Colon (tissue), 2 donors: ENCODE data around the gene DIS3L2.
"Not testable (repeated sequence)": the region's sequence is repeated elsewhere in the genome, so short reads cannot be mapped to it uniquely, and the experiment has no call there.

Experiments used
- FAIRE-seq: peaks from 2 replicates; lab custom pipeline; 2012; peaks lifted over from hg19 to GRCh38; lab: Jason Lieb, UNC
- donor health status: control.
- donor health status: control.

Gene DIS3L2

GRCh38 chr2:232324778-232325177 is 363.3 kb downstream of the DIS3L2 start:
- no peak for FAIRE-seq

GRCh38 chr2:232325324-232326273 is 364.1 kb downstream of the DIS3L2 start:
- no peak for FAIRE-seq

DNA sequence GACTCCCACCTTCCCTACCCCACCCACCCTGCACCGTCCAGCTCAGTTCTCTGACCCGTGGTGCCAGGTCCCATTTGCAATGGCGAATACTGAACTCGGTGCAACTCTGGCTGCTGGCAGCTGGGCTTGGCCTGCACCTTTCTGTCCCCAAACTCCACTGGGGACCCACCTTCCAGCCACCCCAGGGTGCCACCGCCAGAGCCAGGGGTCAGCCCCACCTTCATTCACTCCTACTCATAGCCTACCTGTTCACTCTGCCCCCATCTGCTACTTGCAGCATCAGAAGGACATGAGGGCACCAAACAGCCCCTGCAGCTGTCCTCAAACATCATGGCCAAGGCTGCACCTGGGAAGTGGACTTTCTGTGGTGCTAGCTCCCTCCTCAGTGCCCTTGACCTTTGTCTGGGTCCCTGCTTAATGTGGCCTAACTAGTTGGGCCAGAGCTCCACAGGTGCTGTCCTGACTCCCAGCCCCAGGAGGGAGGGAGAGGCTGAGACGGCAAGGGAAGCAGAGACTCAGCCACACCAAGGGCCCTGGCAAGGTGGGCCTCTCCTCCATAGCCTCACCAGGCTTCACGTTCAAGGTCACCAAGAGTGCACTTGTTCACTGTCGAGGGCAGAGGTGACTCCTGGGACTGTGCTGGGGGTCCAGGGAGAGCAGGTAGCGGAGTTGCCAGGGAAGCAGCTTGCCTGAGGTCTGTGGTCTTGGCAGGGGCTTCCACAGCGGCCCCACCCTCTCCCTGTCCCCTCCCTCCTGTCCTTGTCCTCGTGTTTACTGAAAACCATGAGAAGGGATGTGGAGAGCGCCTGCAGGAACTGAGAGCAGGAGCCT is 365.0 kb downstream of the DIS3L2 start:
- FAIRE-seq: not testable (repeated sequence)

- no peak for FAIRE-seq
These were observed 365.9 kb downstream of the DIS3L2 start for GRCh38 chr2:232327105-232328031.

- no peak for FAIRE-seq
These were observed 366.5 kb downstream of the DIS3L2 start for GRCh38 chr2:232328032-232328422.

GRCh38 chr2:232328516-232329460 is 367.3 kb downstream of the DIS3L2 start:
- no peak for FAIRE-seq

DNA sequence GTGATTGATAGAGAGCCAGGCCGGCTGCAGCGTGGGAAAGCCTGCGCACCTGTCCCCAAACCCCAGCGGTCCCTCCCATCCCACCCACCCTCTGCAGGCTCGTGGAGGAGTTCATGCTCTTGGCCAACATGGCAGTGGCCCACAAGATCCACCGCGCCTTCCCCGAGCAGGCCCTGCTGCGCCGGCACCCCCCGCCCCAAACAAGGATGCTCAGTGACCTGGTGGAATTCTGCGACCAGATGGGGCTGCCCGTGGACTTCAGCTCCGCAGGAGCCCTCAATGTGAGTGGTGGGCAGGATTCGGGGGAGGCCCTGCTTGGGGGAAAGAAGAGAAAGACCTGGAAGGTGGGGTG is 368.2 kb downstream of the DIS3L2 start:
- no peak for FAIRE-seq

DNA sequence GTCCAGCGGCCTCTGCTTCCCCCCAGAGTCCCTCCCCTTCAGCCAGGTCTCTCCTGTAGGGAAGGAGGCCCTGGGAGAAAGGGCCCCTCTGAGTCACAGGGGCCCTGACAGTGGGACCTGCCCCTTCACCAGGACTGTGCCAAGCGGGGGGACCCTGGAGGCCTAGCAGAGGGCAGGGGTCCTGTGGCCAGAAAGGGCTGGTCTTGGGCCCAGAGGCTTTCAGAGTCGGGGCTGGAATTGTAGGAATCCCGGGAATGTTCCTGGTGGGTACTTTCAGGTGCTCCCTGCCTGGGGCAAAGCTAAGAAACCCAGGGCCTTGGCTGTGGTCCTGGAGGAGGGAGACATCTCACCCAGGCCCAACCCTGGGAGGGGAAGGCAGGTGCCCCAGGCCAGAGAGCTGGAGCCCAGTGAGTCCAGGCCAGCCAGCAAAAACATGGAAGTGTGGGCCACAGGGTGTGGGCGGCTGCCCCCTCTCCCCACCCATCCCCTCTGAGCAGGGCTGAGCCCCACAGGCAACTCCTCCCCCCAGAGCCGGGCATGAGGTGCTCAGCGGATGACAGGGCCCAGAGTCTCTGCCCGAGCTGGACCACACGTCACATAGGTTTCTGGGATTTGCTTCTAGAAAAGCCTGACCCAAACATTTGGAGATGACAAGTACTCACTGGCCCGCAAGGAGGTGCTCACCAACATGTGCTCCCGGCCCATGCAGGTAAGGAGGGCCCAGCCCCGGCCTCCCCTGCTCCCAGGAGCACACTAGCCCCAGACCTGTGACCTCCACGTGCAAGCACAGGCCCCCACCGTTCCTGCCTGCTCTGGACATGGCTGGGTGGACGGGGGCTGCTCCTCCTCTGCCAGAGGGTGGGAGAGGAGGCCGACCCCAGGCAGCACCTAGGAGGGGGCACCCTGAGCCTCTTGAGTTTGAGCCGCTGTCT is 368.8 kb downstream of the DIS3L2 start:
- no peak for FAIRE-seq

DNA sequence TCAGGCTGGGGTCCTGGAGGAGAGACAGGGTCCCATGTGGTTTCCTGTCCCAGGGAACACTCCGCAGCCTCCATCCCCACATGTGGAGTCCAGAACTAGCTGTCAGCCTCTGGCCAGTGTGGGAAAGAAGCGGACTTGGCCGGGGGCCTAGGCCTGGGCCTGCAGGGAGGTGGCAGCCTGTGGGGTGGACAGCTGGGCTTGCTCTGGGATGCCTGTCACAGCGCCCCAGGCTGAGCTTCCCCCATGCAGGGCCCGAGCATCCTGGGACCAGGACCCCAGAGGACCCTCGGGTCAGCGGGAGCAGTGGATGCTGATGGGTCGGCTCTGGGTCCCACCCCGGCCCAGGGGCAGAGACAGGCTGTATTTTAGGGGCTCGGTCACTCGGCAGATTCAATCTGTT is 369.5 kb downstream of the DIS3L2 start:
- FAIRE-seq: not testable (repeated sequence)

- FAIRE-seq: not testable (repeated sequence)
These were observed 370.1 kb downstream of the DIS3L2 start for GRCh38 chr2:232331641-232332040.

DNA sequence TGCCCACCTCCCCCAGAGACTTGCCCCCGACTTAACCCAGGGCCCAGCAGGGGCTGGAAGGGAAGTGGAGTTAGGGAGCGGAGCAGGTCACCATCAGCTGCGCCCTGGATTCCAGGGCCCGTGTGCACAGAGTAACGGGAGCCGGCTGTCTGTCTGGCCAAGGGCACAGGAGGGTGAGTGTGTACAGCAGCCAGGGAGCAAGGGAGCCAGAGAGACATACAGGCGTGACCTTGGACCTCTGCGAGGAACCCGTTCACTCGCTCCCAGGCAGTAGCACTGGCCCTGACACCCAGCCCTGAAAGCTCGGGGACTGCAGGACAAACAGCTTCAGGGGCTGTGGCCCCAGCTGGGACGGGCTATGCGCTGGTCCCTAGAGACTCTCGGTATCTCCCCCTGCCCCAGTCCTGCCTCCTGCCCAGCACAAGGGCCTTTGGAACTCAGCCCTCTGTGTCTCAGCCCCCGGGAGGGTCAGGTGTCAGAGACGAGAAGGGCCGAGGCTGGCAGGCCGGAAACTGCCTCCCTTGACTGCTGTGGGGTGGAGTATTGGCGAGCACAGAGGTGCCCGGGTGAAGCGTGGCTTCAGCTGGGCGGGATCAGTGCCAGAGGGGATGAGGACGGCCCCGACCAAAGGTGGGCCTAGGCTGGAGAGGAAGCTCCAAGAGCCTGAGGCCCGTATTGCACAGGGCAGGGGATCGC is 370.9 kb downstream of the DIS3L2 start:
- FAIRE-seq: not testable (repeated sequence)

- no peak for FAIRE-seq
These were observed 371.4 kb downstream of the DIS3L2 start for GRCh38 chr2:232332940-232333259.

- no peak for FAIRE-seq
These were observed 372.0 kb downstream of the DIS3L2 start for GRCh38 chr2:232333361-232334135.

DNA sequence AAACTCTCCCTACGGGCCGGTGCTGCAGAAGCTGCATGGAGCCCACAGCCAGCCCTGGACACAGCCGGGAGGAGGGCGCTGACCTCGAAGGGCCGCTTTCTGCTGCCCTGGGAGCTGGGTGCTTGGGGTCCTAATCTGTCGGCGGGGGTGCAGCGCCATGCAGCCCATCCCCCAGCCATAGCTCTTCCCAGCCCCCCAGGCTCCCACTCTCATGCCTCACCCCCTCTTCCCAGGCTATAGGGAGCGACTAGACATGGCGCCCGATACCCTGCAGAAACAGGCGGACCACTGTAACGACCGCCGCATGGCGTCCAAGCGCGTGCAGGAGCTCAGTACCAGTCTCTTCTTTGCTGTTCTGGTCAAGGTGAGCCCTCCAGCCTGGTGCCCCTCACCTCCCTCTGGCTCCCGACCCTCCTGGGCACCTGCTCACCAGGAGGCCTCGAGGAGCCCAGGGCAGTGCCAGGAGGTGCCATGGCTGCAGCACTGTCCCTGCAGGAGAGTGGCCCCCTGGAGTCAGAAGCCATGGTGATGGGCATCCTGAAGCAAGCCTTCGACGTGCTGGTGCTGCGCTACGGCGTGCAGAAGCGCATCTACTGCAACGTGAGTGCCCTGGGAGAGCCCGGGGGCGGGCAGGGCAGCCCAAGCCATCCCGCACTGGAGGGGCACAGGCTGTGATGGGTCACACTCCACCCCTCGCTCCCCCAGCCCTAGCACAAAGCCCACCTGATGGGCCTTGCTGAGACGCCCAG is 372.8 kb downstream of the DIS3L2 start:
- FAIRE-seq: not testable (repeated sequence)

DNA sequence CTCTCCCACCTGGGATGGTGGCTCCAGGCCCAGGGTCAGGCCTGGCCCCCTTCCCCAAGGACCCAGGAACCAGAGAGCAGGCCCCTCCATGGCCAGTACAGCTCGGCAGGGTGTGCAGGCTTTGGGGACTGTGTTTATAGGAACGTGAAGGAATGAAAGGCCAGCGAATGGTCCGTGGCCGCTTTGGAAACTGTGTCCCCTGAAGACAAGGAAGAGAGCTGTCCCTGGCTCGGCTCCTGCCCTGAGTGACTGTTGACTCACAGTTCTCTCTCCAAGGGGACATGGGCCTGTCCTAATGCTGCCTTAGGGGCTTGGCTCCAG is 373.3 kb downstream of the DIS3L2 start:
- not testable (repeated sequence) for FAIRE-seq

DNA sequence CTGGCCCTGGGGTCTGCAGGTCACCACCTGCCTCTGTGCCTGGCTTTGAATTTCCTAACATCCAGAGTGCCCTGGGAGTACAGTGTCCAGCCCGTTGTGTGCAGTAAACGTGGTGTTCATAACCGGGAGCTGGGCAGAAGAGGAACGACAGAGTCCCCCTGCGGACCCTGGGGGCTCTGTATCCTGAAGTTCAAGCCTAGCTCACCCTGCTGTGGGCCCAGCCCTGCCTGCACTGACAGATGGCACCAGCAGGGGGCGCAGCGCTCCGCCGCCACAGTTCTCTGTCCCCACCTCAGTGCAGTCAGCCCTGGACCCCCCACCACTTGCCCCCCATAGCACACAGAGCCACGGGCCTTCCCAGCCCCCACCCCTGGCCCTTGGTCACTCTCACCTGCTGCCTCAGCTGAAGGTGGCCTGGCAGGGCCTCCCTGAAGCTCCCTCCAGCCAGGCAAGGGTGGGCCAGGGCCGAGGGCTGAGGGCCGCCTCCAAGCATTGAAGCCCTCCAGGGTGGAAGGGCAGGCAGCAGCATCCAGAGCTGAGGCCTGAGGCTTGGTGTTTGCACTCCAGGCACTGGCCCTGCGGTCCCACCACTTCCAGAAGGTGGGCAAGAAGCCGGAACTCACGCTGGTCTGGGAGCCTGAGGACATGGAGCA is 373.8 kb downstream of the DIS3L2 start:
- FAIRE-seq: not testable (repeated sequence)

GRCh38 chr2:232335859-232336215 is 374.3 kb downstream of the DIS3L2 start:
- FAIRE-seq: no peak
